ENCODE results near the gene IFNA5. TPM values are rescaled to one million over a fixed set of nuclear protein-coding genes. Genes with fewer than 3 reads are reported as not detected.

Gene IFNA5
- total RNA-seq, 1 donor from 2014 or later: not detected

DNA sequence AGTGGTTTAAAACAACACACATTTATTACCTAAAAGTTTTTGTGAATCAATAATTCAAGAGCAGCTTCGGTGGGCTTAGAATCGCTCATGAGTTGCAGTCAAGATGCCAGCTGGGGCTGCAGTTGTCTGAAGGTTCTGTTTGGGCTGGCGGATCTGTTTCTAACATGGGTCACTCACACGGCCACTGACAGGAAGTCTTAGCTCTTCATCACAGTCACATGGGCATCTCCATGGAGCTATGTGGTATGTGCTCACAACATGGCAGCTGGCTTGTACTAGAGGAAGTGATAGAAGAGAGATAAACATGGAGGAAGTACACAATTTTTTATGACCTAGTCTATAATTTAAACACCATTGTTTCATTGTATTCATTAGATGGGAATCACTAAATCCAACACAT, 18.9 kb upstream of the IFNA5 start:
- ChIA-PET CTCF (interaction anchor here (1.2 to 4.4 kb wide), 7 partner anchors 68 to 467 kb away, joined by 3 to 64 read pairs (median 4); no protein-coding TSS in a partner anchor), POLR2A (no interaction called here)
- no peak overlapping the region for H3K4me3 Mint-ChIP-seq
- peaks cover 47% of the 10 kb centered on the region for H3K36me3 Mint-ChIP-seq (ENCODE audit: low read depth)
- intact Hi-C loops (cut with micrococcal nuclease): no loop called here
- H3K27ac Mint-ChIP-seq: no peak overlapping the region
- TF ChIP-seq, protein P1, sequence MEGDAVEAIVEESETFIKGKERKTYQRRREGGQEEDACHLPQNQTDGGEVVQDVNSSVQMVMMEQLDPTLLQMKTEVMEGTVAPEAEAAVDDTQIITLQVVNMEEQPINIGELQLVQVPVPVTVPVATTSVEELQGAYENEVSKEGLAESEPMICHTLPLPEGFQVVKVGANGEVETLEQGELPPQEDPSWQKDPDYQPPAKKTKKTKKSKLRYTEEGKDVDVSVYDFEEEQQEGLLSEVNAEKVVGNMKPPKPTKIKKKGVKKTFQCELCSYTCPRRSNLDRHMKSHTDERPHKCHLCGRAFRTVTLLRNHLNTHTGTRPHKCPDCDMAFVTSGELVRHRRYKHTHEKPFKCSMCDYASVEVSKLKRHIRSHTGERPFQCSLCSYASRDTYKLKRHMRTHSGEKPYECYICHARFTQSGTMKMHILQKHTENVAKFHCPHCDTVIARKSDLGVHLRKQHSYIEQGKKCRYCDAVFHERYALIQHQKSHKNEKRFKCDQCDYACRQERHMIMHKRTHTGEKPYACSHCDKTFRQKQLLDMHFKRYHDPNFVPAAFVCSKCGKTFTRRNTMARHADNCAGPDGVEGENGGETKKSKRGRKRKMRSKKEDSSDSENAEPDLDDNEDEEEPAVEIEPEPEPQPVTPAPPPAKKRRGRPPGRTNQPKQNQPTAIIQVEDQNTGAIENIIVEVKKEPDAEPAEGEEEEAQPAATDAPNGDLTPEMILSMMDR (IDR thresholded peaks at IDR 0.05): no peak
- DNase-seq (no peak), ATAC-seq (ENCODE audit: low read depth) (no peak)
- no peaks in the 10 kb centered on the region for H3K27me3 Mint-ChIP-seq
- peaks cover 12% of the 10 kb centered on the region for H3K4me1 Mint-ChIP-seq
- H3K9me3 Mint-ChIP-seq: no peaks in the 10 kb centered on the region

DNA sequence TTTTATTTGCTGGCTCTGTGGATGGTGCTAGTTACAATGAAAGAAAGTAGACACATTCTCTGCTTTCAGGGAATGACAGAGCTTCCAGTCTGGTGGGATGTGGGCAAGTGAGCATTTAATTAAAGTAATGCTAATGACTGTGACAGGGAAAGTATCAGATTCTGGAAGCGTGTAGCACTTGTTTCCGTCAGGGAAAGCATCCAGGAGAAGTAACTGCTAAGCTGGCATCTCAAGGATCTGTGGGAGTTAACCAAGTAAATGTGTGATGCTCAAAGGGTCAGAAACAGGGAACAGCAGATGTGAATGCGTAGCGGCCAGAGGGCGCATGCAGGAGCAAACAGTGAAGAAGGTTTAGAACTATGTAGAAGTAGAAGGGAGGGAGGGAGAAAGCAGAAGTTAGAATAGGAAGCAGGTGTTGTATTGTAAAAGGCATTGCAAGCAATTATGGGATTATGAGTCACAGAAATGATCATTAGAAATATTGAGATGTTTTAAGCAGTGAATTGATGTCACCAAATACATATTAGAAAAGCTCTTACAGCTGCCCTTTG, 17.9 kb upstream of the IFNA5 start:
- no peak overlapping the region for H3K4me3 Mint-ChIP-seq
- peaks cover 10% of the 10 kb centered on the region for H3K4me1 Mint-ChIP-seq
- DNase-seq (no peak), ATAC-seq (ENCODE audit: low read depth) (no peak)
- H3K27me3 Mint-ChIP-seq: no peaks in the 10 kb centered on the region
- H3K36me3 Mint-ChIP-seq (ENCODE audit: low read depth): peaks cover 47% of the 10 kb centered on the region
- ChIA-PET POLR2A (no interaction called here), CTCF (interaction anchor here (1.0 to 2.1 kb wide), 9 partner anchors 10 to 468 kb away, joined by 3 to 9 read pairs (median 3); no protein-coding TSS in a partner anchor)
- no peaks in the 10 kb centered on the region for H3K9me3 Mint-ChIP-seq
- peak overlapping the region; percentile 16 for H3K27ac Mint-ChIP-seq
- TF ChIP-seq, protein P1 (IDR thresholded peaks at IDR 0.05): no peak
- intact Hi-C loops (cut with micrococcal nuclease): no loop called here

DNA sequence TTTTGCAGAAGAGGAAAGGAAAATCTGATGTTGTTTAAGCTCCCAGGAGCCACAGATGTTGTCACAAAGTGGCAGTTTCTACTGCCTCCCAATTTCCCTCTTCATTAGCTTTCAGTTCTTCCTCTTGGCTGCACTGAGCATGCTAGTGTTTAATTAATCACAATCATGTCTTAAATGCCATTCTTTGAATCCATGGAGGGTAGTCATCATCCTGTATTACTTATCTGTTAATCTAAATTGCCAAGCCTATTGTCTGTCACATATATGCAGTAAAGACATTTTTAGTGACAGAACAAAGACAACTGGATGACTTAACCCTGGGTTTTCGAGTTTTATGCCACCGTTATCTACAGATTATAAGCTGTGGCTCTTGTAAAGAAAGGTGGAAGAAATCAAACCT, 15.4 kb upstream of the IFNA5 start:
- H3K27ac Mint-ChIP-seq: no peak overlapping the region
- no peak for DNase-seq
- peaks cover 3% of the 10 kb centered on the region for H3K4me1 Mint-ChIP-seq
- POLR2A ChIA-PET: no interaction called here
- ATAC-seq (ENCODE audit: low read depth): no peak
- no peaks in the 10 kb centered on the region for H3K9me3 Mint-ChIP-seq
- H3K4me3 Mint-ChIP-seq: no peak overlapping the region
- intact Hi-C loops (cut with micrococcal nuclease): no loop called here
- peaks cover 44% of the 10 kb centered on the region for H3K36me3 Mint-ChIP-seq (ENCODE audit: low read depth)
- TF ChIP-seq, protein P1 (IDR thresholded peaks at IDR 0.05): no peak
- no peaks in the 10 kb centered on the region for H3K27me3 Mint-ChIP-seq
- CTCF ChIA-PET: interaction anchor here (1.2 to 3.8 kb wide), 3 partner anchors 75 to 135 kb away, joined by 4 to 27 read pairs (median 6); no protein-coding TSS in a partner anchor

DNA sequence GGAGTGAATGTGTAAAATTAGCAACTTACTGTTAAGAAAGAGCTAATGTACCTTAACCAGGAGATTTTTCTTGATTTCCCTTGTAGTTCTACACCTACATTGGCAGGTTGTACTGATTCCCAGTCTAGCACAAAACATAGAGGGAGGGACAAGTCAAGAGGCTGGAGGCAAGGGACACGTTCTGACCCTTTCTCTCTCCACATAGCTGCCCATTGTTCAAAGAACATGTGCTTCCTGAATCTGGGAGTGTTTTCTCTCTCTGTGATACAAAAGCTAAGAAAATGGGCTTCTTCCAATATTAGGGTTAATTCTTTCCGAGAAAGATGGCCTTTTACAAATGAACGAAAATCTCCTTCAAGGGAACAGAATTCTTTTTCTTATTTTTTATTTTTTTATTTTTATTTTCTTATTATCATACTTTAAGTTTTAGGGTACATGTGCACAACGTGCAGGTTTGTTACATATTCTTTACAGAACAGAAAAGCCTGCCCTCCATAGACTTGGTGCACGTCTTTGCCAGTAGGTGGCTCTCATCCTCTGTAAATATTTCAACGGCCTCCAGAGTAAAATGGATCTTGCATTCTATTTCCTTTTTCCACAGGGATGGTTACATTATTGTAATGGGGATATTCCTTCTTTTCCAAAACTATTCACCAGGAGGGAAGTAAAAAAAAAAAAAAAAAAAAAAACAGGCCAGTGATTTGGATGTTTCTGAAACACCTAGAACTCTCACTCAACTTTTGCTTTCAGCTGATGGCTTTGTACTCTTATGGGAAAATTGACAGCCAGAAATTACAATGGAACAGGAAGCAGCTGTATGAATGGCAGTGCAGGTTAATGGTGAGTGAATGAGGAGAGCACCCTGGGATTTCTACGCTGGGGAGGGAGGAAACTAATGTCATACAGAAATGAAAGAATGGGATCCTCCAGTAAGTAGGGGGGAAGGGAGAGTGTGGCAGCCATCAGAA, 13.1 kb upstream of the IFNA5 start:
- ATAC-seq (ENCODE audit: low read depth): peak; percentile 65
- Mint-ChIP-seq H3K27me3 (no peaks in the 10 kb centered on the region), H3K4me3 (no peak overlapping the region), H3K27ac (no peak overlapping the region), H3K4me1 (peaks cover 3% of the 10 kb centered on the region), H3K36me3 (ENCODE audit: low read depth) (peaks cover 25% of the 10 kb centered on the region), H3K9me3 (no peaks in the 10 kb centered on the region)
- POLR2A ChIA-PET: no interaction called here
- TF ChIP-seq, protein P1 (IDR thresholded peaks at IDR 0.05): no peak
- intact Hi-C loops (cut with micrococcal nuclease): loop anchor here (1.0 to 5.0 kb wide), 7 partner anchors 65 to 1134 kb away; no protein-coding TSS in a partner anchor
- DNase-seq: no peak
- CTCF ChIA-PET: interaction anchor here (0.6 to 3.8 kb wide), 10 partner anchors 30 to 472 kb away, joined by 3 to 27 read pairs (median 3); no protein-coding TSS in a partner anchor

DNA sequence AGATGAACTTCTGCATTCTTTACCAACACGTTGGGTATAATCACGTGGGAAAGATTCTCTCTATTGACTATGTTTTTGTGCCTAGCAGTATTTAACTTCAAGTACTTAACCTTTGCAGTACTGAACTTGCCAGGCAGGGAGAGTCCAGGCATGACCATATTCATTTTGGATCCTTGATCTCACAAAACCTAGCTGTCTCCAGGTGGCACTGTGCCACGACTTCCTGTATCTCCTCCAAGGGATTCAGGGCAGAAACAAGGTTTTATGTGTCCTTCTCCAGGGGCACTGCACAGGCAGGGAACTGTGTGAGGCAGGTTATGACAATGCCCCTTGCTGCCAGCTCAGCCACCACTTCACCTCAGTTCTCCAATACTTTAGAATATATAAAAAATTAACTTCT, 11.7 kb upstream of the IFNA5 start:
- Mint-ChIP-seq H3K27me3 (no peaks in the 10 kb centered on the region), H3K36me3 (ENCODE audit: low read depth) (peaks cover 12% of the 10 kb centered on the region), H3K9me3 (no peaks in the 10 kb centered on the region), H3K4me1 (no peaks in the 10 kb centered on the region), H3K4me3 (no peak overlapping the region), H3K27ac (no peak overlapping the region)
- intact Hi-C loops (cut with micrococcal nuclease): loop anchor here (5.0 kb wide), 1 partner anchor 1135 kb away; no protein-coding TSS in a partner anchor
- CTCF ChIA-PET: interaction anchor here (1.5 to 3.8 kb wide), 3 partner anchors 9 to 139 kb away, joined by 3 to 27 read pairs (median 7); no protein-coding TSS in a partner anchor
- POLR2A ChIA-PET: no interaction called here
- DNase-seq (no peak), ATAC-seq (ENCODE audit: low read depth) (no peak)
- TF ChIP-seq, protein P1 (IDR thresholded peaks at IDR 0.05): no peak
